Stimulated activated CD4-positive, alpha-beta T cell treated with anti-CD3 and anti-CD28 coated beads, TNF-alpha, amount 100 ng/mL, for 24 hours (primary cell): Measurements from ENCODE around the gene ADSS2.
"Not testable (repeated sequence)": the region's sequence is repeated elsewhere in the genome, so short reads cannot be mapped to it uniquely, and the experiment has no call there.

ENCODE experiments used
- DNase-seq, 3 experiments: peaks; one replicate each; pipeline ENCODE4 v3.0.0-alpha.2; 2020; ENCODE audit warnings: low read depth in 3 of 3

The ADSS2 gene

GRCh38 chr1:244395965-244396364 lies 55.7 kb downstream of the ADSS2 start:
- DNase-seq, result no peak

- no peak for DNase-seq
Observed at GRCh38 chr1:244394826-244395765, 56.6 kb downstream of the ADSS2 start.

GRCh38 chr1:244394346-244394745 lies 57.4 kb downstream of the ADSS2 start:
- no peak for DNase-seq

GRCh38 chr1:244393604-244394176 lies 58.0 kb downstream of the ADSS2 start:
- DNase-seq, result no peak

- no peak for DNase-seq
Observed at GRCh38 chr1:244391761-244392160, 59.9 kb downstream of the ADSS2 start.

- DNase-seq, result no peak
Observed at GRCh38 chr1:244388961-244389360, 62.7 kb downstream of the ADSS2 start.

GRCh38 chr1:244387415-244387814 lies 64.3 kb downstream of the ADSS2 start:
- no peak for DNase-seq

GRCh38 chr1:244386595-244386994 lies 65.1 kb downstream of the ADSS2 start:
- no peak for DNase-seq

- DNase-seq, result no peak
Observed at GRCh38 chr1:244384066-244384465, 67.6 kb downstream of the ADSS2 start.

- no peak for DNase-seq
Observed at GRCh38 chr1:244383278-244383884, 68.3 kb downstream of the ADSS2 start.

- no peak for DNase-seq
Observed at GRCh38 chr1:244381878-244382565, 69.7 kb downstream of the ADSS2 start.

GRCh38 chr1:244376126-244376525 lies 75.6 kb downstream of the ADSS2 start:
- no peak for DNase-seq

GRCh38 chr1:244375051-244375450 lies 76.7 kb downstream of the ADSS2 start:
- no peak for DNase-seq

- DNase-seq, result not testable (repeated sequence)
Observed at GRCh38 chr1:244374484-244374883, 77.2 kb downstream of the ADSS2 start.

- no peak for DNase-seq
Observed at GRCh38 chr1:244371242-244372141, 80.2 kb downstream of the ADSS2 start.

GRCh38 chr1:244370060-244370637 lies 81.6 kb downstream of the ADSS2 start:
- DNase-seq, result no peak

GRCh38 chr1:244369256-244370057 lies 82.3 kb downstream of the ADSS2 start:
- DNase-seq, result no peak

GRCh38 chr1:244368279-244368678 lies 83.4 kb downstream of the ADSS2 start:
- DNase-seq, result no peak

- DNase-seq, result no peak
Observed at GRCh38 chr1:244367399-244368114, 84.2 kb downstream of the ADSS2 start.
